Motor neuron (in vitro differentiated cells): ENCODE measurements around the gene KLHL4. TPM values are rescaled to one million over a fixed set of nuclear protein-coding genes. Genes with fewer than 3 reads are reported as not detected.
"Not testable (repeated sequence)": the region's sequence is repeated elsewhere in the genome, so short reads cannot be mapped to it uniquely, and the experiment has no call there.

Source experiments
- ATAC-seq, 8 experiments: fragments of 200-7000 bp; cut with Tn5 transposase; replicated peaks in 6 of 8; 2 replicates each; pipeline ENCODE4 v1.8.0; 2021; ENCODE audit warnings: mild to moderate bottlenecking in 8 of 8, moderate library complexity in 8 of 8
- H3K27ac ChIP-seq, 2 donors: fragments of 250-450 bp; sonication (Bioruptor Pico); 2 replicates each; pipeline ENCODE4 v1.9.0; 2021; ENCODE audit warnings: antibody characterized with exemption in 2 of 2, mild to moderate bottlenecking in 2 of 2, moderate library complexity in 1 of 2
- H3K4me1 ChIP-seq, 2 donors: fragments of 250-450 bp; sonication (Bioruptor Pico); replicated peaks in 1 of 2; 2 replicates each; pipeline ENCODE4 v1.6.1; 2021; ENCODE audit warnings: antibody characterized with exemption in 2 of 2, mild to moderate bottlenecking in 2 of 2, moderate library complexity in 1 of 2
- H3K4me3 ChIP-seq, 5 donors: fragments of 250-450 bp; sonication (Bioruptor Pico); 2 replicates each; pipeline ENCODE4 v1.9.0; 2021; ENCODE audit warnings: antibody characterized with exemption in 5 of 5, mild to moderate bottlenecking in 5 of 5, moderate library complexity in 4 of 5
- WGBS, 10 experiments: fragments of 450-650 bp; shearing (Covaris generic); methylation state at CpG; one replicate each; pipeline ENCODE4 v1.0.0; 2022; 5-methylcytosine and 5-hydroxymethylcytosine counted together
- in situ Hi-C, 9 experiments: fragments of 400-800 bp; cut with MboI; loops; one replicate each; pipeline ENCODE4 v1.15.0; 2021; ENCODE audit warnings: low sequenced_read_pairs in 9 of 9, low pct_unique_long_range_greater_than_20kb in 2 of 9; ENCODE audit not compliant: unreplicated experiment in 9 of 9
- total RNA-seq, 8 experiments: library from RNA; unstranded; fragments of 300-600 nt; gene quantifications; 2 replicates each; pipeline versions ENCODE4 v1.2.3 to v1.2.4, GENCODE V29; 2022

The KLHL4 gene
- total RNA-seq = 10 to 100 TPM in 1 of 8 experiments, 1 to 10 TPM in 4, under 1 TPM in 1, not detected in 2; 0.17 to 11.8 (median 2.8) TPM

GRCh38 chrX:87517571-87518141, at the start of gene KLHL4:
KLHL4 (plus strand) TSS chrX:87517802; CDS start chrX:87517894, 92 bp downstream.
- H3K27ac ChIP-seq = peak within 1 kb of the TSS; percentile 21 to 37
- in situ Hi-C loops = no loop called here
- ATAC-seq = peak in 5 of 8 experiments; percentile 98 to 99 (median 99)
- H3K4me3 ChIP-seq = peak within 1 kb of the TSS; percentile 31 to 63 (median 36)
- no peaks in the 10 kb centered on the region for H3K4me1 ChIP-seq
- WGBS, 10 experiments = 0 to 10% (median 0%) methylated on average over 1 to 6 of the region's 8 CpGs; no CpG with 5 or more reads in 6 of the 10 experiments

GRCh38 chrX:87468941-87469340, 48.7 kb upstream of the KLHL4 start:
- no peak for ATAC-seq
- WGBS, 10 experiments = 0 to 54% (median 15%) methylated on average over 1 to 2 of the region's 2 CpGs; no CpG with 5 or more reads in 6 of the 10 experiments

GRCh38 chrX:87475793-87476192, 41.8 kb upstream of the KLHL4 start:
- no peaks in the 10 kb centered on the region for H3K4me1 ChIP-seq
- H3K27ac ChIP-seq = no peak overlapping the region
- in situ Hi-C loops = no loop called here
- no peak overlapping the region for H3K4me3 ChIP-seq
- 0 to 67% methylated on average over 1 of the region's 1 CpG; no CpG with 5 or more reads in 8 of the 10 experiments for WGBS, 10 experiments
- no peak for ATAC-seq

More at GRCh38 chrX:87468941-87469340, 48.7 kb upstream of the KLHL4 start:
- H3K4me3 ChIP-seq = no peak overlapping the region
- H3K4me1 ChIP-seq = no peaks in the 10 kb centered on the region
- in situ Hi-C loops = no loop called here
- H3K27ac ChIP-seq = no peak overlapping the region

- H3K4me3 ChIP-seq, H3K4me1 ChIP-seq, in situ Hi-C loops, ATAC-seq, H3K27ac ChIP-seq: not testable (repeated sequence)
- WGBS, 10 experiments = 93 to 100% methylated on average over 1 to 3 of the region's 16 CpGs; no CpG with 5 or more reads in 8 of the 10 experiments
Measured at GRCh38 chrX:87478703-87479102, 38.9 kb upstream of the KLHL4 start.

GRCh38 chrX:87489071-87489470, 28.5 kb upstream of the KLHL4 start:
- no peak overlapping the region for H3K27ac ChIP-seq
- in situ Hi-C loops = no loop called here
- H3K4me3 ChIP-seq = no peak overlapping the region
- 0 to 80% (median 43%) methylated on average over 1 to 2 of the region's 2 CpGs; no CpG with 5 or more reads in 3 of the 10 experiments for WGBS, 10 experiments
- no peaks in the 10 kb centered on the region for H3K4me1 ChIP-seq
- no peak for ATAC-seq

- ATAC-seq = no peak
- in situ Hi-C loops = no loop called here
Measured at GRCh38 chrX:87515836-87516235, 1.8 kb upstream of the KLHL4 start.

GRCh38 chrX:87516717-87517121, 883 bp upstream of the KLHL4 start:
- Histone ChIP-seq H3K4me1 (no peaks in the 10 kb centered on the region), H3K4me3 (no peak overlapping the region), H3K27ac (no peak overlapping the region)
- in situ Hi-C loops = no loop called here
- no peak for ATAC-seq

More at GRCh38 chrX:87515836-87516235, 1.8 kb upstream of the KLHL4 start:
- no peaks in the 10 kb centered on the region for H3K4me1 ChIP-seq
- WGBS, 10 experiments = 0 to 78% methylated on average over 1 of the region's 1 CpG; no CpG with 5 or more reads in 8 of the 10 experiments
- no peak overlapping the region for H3K27ac ChIP-seq
- H3K4me3 ChIP-seq = no peak overlapping the region

- peak overlapping the region; percentile 31 to 63 (median 36) for H3K4me3 ChIP-seq
- H3K27ac ChIP-seq = no peak overlapping the region
- WGBS, 10 experiments = 0 to 11% (median 0%) methylated on average over 1 to 6 of the region's 6 CpGs; no CpG with 5 or more reads in 4 of the 10 experiments
- no peak for ATAC-seq
- no peaks in the 10 kb centered on the region for H3K4me1 ChIP-seq
- in situ Hi-C loops = no loop called here
Measured at GRCh38 chrX:87518504-87518903, 902 bp downstream of the KLHL4 start.

- WGBS, 10 experiments = 0 to 100% (median 67%) methylated on average over 1 to 2 of the region's 2 CpGs; no CpG with 5 or more reads in 4 of the 10 experiments
- in situ Hi-C loops = no loop called here
- H3K27ac ChIP-seq = no peak overlapping the region
- no peaks in the 10 kb centered on the region for H3K4me1 ChIP-seq
- H3K4me3 ChIP-seq = no peak overlapping the region
- ATAC-seq = peak in 1 of 8 experiments; percentile 21
Measured at GRCh38 chrX:87525771-87526229, 8.2 kb downstream of the KLHL4 start.

- no peaks in the 10 kb centered on the region for H3K4me1 ChIP-seq
- H3K4me3 ChIP-seq = no peak overlapping the region
- in situ Hi-C loops = no loop called here
- no peak overlapping the region for H3K27ac ChIP-seq
- no peak for ATAC-seq
- 0 to 100% (median 88%) methylated on average over 1 to 2 of the region's 2 CpGs; no CpG with 5 or more reads in 3 of the 10 experiments for WGBS, 10 experiments
Measured at GRCh38 chrX:87526281-87526680, 8.7 kb downstream of the KLHL4 start.

- ATAC-seq = no peak
- in situ Hi-C loops = no loop called here
- 0 to 100% (median 85%) methylated on average over 1 to 10 of the region's 10 CpGs; no CpG with 5 or more reads in 3 of the 10 experiments for WGBS, 10 experiments
- no peak overlapping the region for H3K4me3 ChIP-seq
- no peaks in the 10 kb centered on the region for H3K4me1 ChIP-seq
- H3K27ac ChIP-seq = no peak overlapping the region
Measured at GRCh38 chrX:87528487-87528886, 10.9 kb downstream of the KLHL4 start.

GRCh38 chrX:87571964-87572363, 54.4 kb downstream of the KLHL4 start:
- WGBS, 10 experiments = 0 to 88% (median 17%) methylated on average over 1 of the region's 1 CpG; no CpG with 5 or more reads in 7 of the 10 experiments
- in situ Hi-C loops = no loop called here
- Histone ChIP-seq H3K4me3 (no peak overlapping the region), H3K27ac (no peak overlapping the region), H3K4me1 (no peaks in the 10 kb centered on the region)
- ATAC-seq = no peak

- in situ Hi-C loops = no loop called here
- Histone ChIP-seq H3K4me3 (no peak overlapping the region), H3K4me1 (no peaks in the 10 kb centered on the region), H3K27ac (no peak overlapping the region)
- 0 to 100% (median 38%) methylated on average over 1 to 3 of the region's 3 CpGs; no CpG with 5 or more reads in 3 of the 10 experiments for WGBS, 10 experiments
- no peak for ATAC-seq
Measured at GRCh38 chrX:87572901-87573300, 55.3 kb downstream of the KLHL4 start.

- in situ Hi-C loops = no loop called here
- Histone ChIP-seq H3K4me1 (no peaks in the 10 kb centered on the region), H3K27ac (no peak overlapping the region), H3K4me3 (no peak overlapping the region)
- ATAC-seq = no peak
- 0 to 100% (median 86%) methylated on average over 1 of the region's 1 CpG; no CpG with 5 or more reads in 3 of the 10 experiments for whole genome bisulfite sequencing, 10 experiments
Measured at GRCh38 chrX:87578978-87579377, 61.4 kb downstream of the KLHL4 start.
